Prostate gland (tissue), 2 donors: Measurements from ENCODE around the gene RAD51B. TPM values are rescaled to one million over a fixed set of nuclear protein-coding genes. Genes with fewer than 3 reads are reported as not detected.

Experiments used
- DNase-seq: peaks from one replicate; pipeline ENCODE4 v3.0.0-alpha.2; 2019; ENCODE audit warnings: low spot score
- H3K27ac ChIP-seq, 2 donors: fragments of 200-600 bp; sonication (generic); 2 replicates each; pipeline ENCODE4 v1.5.1; 2017 to 2019
- H3K27me3 ChIP-seq: fragments of 200-600 bp; sonication (generic); replicated peaks from 2 replicates; pipeline ENCODE4 v1.5.1; 2019; ENCODE audit not compliant: insufficient read depth
- H3K36me3 ChIP-seq, 2 donors: fragments of 200-600 bp; sonication (generic); 1 replicate in 1 of 2; 2 replicates in 1 of 2; pipeline versions ENCODE4 v1.5.1 to v1.8.1; 2017 to 2019
- H3K4me1 ChIP-seq: fragments of 200-600 bp; sonication (generic); replicated peaks from 2 replicates; pipeline ENCODE4 v1.5.1; 2019
- H3K4me3 ChIP-seq, 2 donors: fragments of 200-600 bp; sonication (generic); 2 replicates each; pipeline ENCODE4 v1.5.1; 2017 to 2019
- H3K9me3 ChIP-seq: fragments of 200-600 bp; sonication (generic); 2 replicates; pipeline ENCODE4 v1.5.1; 2017
- POLR2A ChIP-seq: fragments of 450-650 bp; IDR thresholded peaks from one replicate; pipeline ENCODE4 v1.6.1; 2016; ENCODE audit warnings: antibody characterized with exemption, mild to moderate bottlenecking
- POLR2AphosphoS5 ChIP-seq: sonication (generic); formaldehyde crosslinking; IDR thresholded peaks from one replicate; pipeline ENCODE4 v1.6.1; 2017; ENCODE audit warnings: antibody characterized with exemption
- WGBS: methylation state at CpG from one replicate; pipeline ENCODE4 v1.1.5; 2018; 5-methylcytosine and 5-hydroxymethylcytosine counted together
- intact Hi-C: fragments of 100-400 bp; cut with DNase I; formaldehyde crosslinking; loops from one replicate; pipeline ENCODE4 v1.14.2; 2022
- total RNA-seq, 2 donors: library from RNA; depleted of rRNA; stranded (reverse); fragments of >200 nt; gene quantifications; one replicate each; pipeline ENCODE4 v1.1.0, GENCODE V29; 2016
- TF ChIP-seq, protein P1 (sequence below), 4 experiments: fragments of 200-600 bp in 2 of 4; fragments of 450-650 bp in 2 of 4; sonication (generic) in 2 of 4; IDR thresholded peaks; 1 replicate in 3 of 4; 2 replicates in 1 of 4; pipeline ENCODE4 v1.5.1; 2016 to 2019; ENCODE audit warnings: antibody characterized with exemption in 4 of 4, mild to moderate bottlenecking in 2 of 4, moderate library complexity in 2 of 4

Gene RAD51B
- total RNA-seq, 2 donors from 2014 or later: 14.9 to 35.8 TPM

GRCh38 chr14:68468437-68469207, 649.0 kb downstream of the RAD51B start:
- intact Hi-C loops: no loop called here
- WGBS: 92% methylated on average over 5 of the region's 5 CpGs
- no peak for TF ChIP-seq POLR2A
- TF ChIP-seq POLR2AphosphoS5: no peak
- TF ChIP-seq, protein P1, sequence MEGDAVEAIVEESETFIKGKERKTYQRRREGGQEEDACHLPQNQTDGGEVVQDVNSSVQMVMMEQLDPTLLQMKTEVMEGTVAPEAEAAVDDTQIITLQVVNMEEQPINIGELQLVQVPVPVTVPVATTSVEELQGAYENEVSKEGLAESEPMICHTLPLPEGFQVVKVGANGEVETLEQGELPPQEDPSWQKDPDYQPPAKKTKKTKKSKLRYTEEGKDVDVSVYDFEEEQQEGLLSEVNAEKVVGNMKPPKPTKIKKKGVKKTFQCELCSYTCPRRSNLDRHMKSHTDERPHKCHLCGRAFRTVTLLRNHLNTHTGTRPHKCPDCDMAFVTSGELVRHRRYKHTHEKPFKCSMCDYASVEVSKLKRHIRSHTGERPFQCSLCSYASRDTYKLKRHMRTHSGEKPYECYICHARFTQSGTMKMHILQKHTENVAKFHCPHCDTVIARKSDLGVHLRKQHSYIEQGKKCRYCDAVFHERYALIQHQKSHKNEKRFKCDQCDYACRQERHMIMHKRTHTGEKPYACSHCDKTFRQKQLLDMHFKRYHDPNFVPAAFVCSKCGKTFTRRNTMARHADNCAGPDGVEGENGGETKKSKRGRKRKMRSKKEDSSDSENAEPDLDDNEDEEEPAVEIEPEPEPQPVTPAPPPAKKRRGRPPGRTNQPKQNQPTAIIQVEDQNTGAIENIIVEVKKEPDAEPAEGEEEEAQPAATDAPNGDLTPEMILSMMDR (IDR thresholded peaks at IDR 0.05): no peak

DNA sequence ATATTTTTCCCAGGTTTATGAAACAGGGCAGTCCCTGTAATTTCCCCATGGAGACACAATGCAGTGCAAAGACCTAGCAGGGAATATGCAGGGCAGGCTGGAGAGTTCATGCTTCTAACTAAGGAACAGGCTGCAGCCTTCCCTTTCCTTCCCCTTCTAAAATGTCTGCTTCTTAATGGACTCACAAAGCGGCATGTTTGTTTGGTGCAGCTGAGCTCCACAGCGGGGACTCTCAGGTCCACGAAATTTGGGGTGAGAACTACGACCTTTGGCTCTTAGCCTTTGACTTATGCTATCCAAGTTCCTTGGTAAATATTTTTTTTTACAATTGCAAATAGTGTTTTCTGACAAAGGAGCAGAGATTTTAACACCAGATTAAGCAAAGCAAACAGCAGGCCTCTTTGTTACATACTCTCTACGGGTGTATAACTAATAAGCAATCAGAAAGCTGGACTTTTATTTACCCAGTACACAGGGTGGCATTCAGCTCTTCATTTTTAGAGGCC, 649.7 kb downstream of the RAD51B start:
- DNase-seq: no peak
- no peaks in the 10 kb centered on the region for H3K9me3 ChIP-seq
- H3K36me3 ChIP-seq: no peaks in the 10 kb centered on the region
- WGBS: 76% methylated on average over 5 of the region's 5 CpGs
- TF ChIP-seq POLR2A: no peak
- no peak for TF ChIP-seq POLR2AphosphoS5
- TF ChIP-seq, protein P1 (IDR thresholded peaks at IDR 0.05): no peak
- H3K4me1 ChIP-seq: no peaks in the 10 kb centered on the region
- intact Hi-C loops: no loop called here
- no peak overlapping the region for H3K4me3 ChIP-seq
- H3K27me3 ChIP-seq: no peaks in the 10 kb centered on the region
- no peak overlapping the region for H3K27ac ChIP-seq

More at GRCh38 chr14:68468437-68469207, 649.0 kb downstream of the RAD51B start:
- no peaks in the 10 kb centered on the region for H3K4me1 ChIP-seq
- H3K27ac ChIP-seq: no peak overlapping the region
- H3K36me3 ChIP-seq: no peaks in the 10 kb centered on the region
- no peak for DNase-seq
- H3K27me3 ChIP-seq: no peaks in the 10 kb centered on the region
- H3K9me3 ChIP-seq: no peaks in the 10 kb centered on the region
- H3K4me3 ChIP-seq: no peak overlapping the region

- Histone ChIP-seq H3K27ac (no peak overlapping the region), H3K27me3 (no peaks in the 10 kb centered on the region), H3K4me3 (no peak overlapping the region), H3K36me3 (no peaks in the 10 kb centered on the region), H3K9me3 (no peaks in the 10 kb centered on the region), H3K4me1 (no peaks in the 10 kb centered on the region)
- intact Hi-C loops: no loop called here
- DNase-seq: no peak
- no peak for TF ChIP-seq POLR2A
- 97% methylated on average over 1 of the region's 1 CpG for WGBS
These were observed 650.8 kb downstream of the RAD51B start for GRCh38 chr14:68470361-68470760.

DNA sequence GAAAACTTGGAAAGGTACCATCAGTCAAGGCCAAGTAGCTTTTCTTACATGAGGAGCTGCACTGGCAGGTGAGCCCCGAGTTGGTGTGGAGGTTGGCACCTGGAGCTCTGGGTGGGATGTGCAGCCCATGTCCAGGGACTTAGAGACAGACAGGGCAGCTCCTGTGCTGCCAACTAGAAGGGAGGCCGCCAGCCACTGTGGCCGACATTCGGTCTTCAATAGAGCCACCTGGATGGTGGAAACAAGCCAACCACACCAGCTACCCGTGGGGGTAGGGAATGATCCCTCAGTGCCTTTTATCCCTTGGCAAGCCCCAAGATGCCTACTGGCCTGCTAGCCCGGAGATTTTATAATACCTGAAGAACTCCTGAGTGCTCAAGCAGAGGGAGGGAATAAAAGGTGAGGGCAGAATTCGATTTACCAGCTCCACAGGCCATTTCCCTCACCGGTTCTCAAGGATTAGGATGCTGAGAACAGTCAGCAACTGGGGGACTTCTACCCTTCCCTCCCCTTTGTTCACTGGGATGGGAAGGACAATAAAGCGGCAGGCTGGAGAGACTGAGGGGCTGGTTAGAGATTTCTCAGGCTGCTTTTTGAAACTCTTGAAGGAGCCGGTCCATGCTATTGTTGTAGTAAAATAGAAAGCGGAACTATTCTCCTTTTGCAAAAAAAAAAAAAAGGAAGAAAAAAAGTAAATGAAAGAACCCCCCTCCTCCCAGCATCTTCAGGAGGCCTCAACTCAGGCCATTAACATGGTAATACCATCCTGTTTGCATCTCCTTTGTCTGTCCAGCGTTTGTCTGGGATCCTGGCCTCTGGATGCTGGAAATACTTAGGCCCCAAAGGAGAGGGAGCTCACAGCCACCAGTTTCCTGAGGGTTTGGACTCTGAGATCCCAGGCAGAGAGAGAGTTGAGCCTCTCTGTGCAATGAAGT, 651.7 kb downstream of the RAD51B start:
- TF ChIP-seq POLR2AphosphoS5 (no peak), POLR2A (no peak)
- TF ChIP-seq, protein P1 (IDR thresholded peaks at IDR 0.05): no peak
- Histone ChIP-seq H3K9me3 (no peaks in the 10 kb centered on the region), H3K36me3 (no peaks in the 10 kb centered on the region), H3K4me3 (no peak overlapping the region), H3K27ac (peak overlapping the region in 1 of 2 donors; percentile 31), H3K4me1 (no peaks in the 10 kb centered on the region), H3K27me3 (no peaks in the 10 kb centered on the region)
- no peak for DNase-seq
- intact Hi-C loops: no loop called here
- WGBS: 73% methylated on average over 12 of the region's 12 CpGs

DNA sequence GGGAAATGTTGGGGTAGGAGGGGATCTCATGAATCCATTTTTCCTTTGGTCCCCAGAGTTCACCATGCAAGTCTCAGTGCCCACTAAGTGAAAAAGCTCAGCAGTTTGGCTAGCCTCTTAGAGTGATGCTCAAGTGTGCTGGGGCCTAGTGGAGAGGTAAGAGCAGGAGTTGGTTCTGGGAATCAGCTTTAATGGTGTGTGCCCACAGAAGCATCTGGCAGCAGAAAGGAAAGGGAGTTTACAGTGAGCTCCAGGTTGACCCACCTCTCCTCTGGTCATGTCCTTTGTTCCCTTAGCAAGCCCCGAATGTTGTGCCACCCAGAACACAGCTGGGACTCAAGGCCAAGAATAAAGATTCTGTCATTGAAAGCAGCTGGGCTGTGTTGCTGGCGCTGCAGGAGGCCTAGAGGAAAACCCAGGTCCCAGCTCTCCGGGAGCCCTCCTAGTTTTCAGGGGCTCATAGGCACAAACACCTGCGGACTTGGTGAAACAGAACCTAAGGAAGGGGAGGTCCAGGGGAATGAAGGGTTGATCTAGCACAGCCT, 652.5 kb downstream of the RAD51B start:
- Histone ChIP-seq H3K36me3 (no peaks in the 10 kb centered on the region), H3K27me3 (no peaks in the 10 kb centered on the region), H3K4me1 (no peaks in the 10 kb centered on the region), H3K4me3 (no peak overlapping the region), H3K9me3 (no peaks in the 10 kb centered on the region), H3K27ac (peak overlapping the region; percentile 31 to 44)
- no peak for DNase-seq
- 89% methylated on average over 4 of the region's 4 CpGs for WGBS
- TF ChIP-seq, protein P1 (IDR thresholded peaks at IDR 0.05): no peak
- TF ChIP-seq POLR2AphosphoS5: no peak
- no peak for TF ChIP-seq POLR2A
- intact Hi-C loops: no loop called here
